Calu3 (cell line): ENCODE data around the gene SLC6A2. TPM values are rescaled to one million over a fixed set of nuclear protein-coding genes. Genes with fewer than 3 reads are reported as not detected.

Source experiments
- BruUV-seq: library from RNA; stranded (reverse); fragments of 400-500 nt; replicated peaks from 2 replicates; lab custom pipeline; 2021; lab: Mats Ljungman, UMichigan
- CTCF ChIA-PET: fragments of 300-600 bp; sonication (Branson Sonifier 250); formaldehyde crosslinking; loops from one replicate; lab custom pipeline; 2022; ENCODE audit warnings: antibody characterized with exemption; lab: Charles Lee
- DNase-seq: peaks from one replicate; pipeline ENCODE4 v3.0.0; 2022
- H3K27ac Mint-ChIP-seq: one replicate; pipeline ENCODE4 v1.8.0; 2022; ENCODE audit warnings: mixed read lengths; ENCODE audit not compliant: unreplicated experiment
- H3K27me3 Mint-ChIP-seq: one replicate; pipeline ENCODE4 v1.8.0; 2022; ENCODE audit warnings: mixed read lengths; ENCODE audit not compliant: unreplicated experiment
- H3K36me3 Mint-ChIP-seq: one replicate; pipeline ENCODE4 v1.8.0; 2022; ENCODE audit warnings: mild to moderate bottlenecking, moderate library complexity, mixed read lengths; ENCODE audit not compliant: insufficient read depth, unreplicated experiment
- H3K4me1 Mint-ChIP-seq: one replicate; pipeline ENCODE4 v1.8.0; 2022; ENCODE audit warnings: mild to moderate bottlenecking, low read depth, mixed read lengths; ENCODE audit not compliant: unreplicated experiment
- H3K4me3 Mint-ChIP-seq: one replicate; pipeline ENCODE4 v1.8.0; 2022; ENCODE audit warnings: mild to moderate bottlenecking, low read depth, moderate library complexity, mixed read lengths; ENCODE audit not compliant: unreplicated experiment
- H3K9me3 Mint-ChIP-seq: one replicate; pipeline ENCODE4 v1.8.0; 2022; ENCODE audit warnings: low read depth, mixed read lengths; ENCODE audit not compliant: unreplicated experiment
- intact Hi-C: fragments of 100-400 bp; cut with micrococcal nuclease; formaldehyde crosslinking; loops from one replicate; pipeline ENCODE4 v1.10.0; 2022; ENCODE audit not compliant: unreplicated experiment
- total RNA-seq: library from RNA; stranded (reverse); gene quantifications from 2 replicates; pipeline ENCODE4 v1.2.3, GENCODE V29; 2022
- TF ChIP-seq, protein P1 (sequence below): fragments of 200-600 bp; IDR thresholded peaks from one replicate; pipeline ENCODE4 v1.8.0; 2022; ENCODE audit warnings: antibody characterized with exemption; ENCODE audit not compliant: unreplicated experiment

The SLC6A2 gene
- total RNA-seq, 1 experiment from 2014 or later = not detected

- TF ChIP-seq, protein P1, sequence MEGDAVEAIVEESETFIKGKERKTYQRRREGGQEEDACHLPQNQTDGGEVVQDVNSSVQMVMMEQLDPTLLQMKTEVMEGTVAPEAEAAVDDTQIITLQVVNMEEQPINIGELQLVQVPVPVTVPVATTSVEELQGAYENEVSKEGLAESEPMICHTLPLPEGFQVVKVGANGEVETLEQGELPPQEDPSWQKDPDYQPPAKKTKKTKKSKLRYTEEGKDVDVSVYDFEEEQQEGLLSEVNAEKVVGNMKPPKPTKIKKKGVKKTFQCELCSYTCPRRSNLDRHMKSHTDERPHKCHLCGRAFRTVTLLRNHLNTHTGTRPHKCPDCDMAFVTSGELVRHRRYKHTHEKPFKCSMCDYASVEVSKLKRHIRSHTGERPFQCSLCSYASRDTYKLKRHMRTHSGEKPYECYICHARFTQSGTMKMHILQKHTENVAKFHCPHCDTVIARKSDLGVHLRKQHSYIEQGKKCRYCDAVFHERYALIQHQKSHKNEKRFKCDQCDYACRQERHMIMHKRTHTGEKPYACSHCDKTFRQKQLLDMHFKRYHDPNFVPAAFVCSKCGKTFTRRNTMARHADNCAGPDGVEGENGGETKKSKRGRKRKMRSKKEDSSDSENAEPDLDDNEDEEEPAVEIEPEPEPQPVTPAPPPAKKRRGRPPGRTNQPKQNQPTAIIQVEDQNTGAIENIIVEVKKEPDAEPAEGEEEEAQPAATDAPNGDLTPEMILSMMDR = no peak
- no TSS peak for BruUV-seq
- Mint-ChIP-seq H3K36me3 (no peaks in the 10 kb centered on the region), H3K4me1 (no peaks in the 10 kb centered on the region), H3K27ac (no peak overlapping the region), H3K9me3 (no peaks in the 10 kb centered on the region), H3K4me3 (no peak overlapping the region), H3K27me3 (peaks cover 65% of the 10 kb centered on the region)
- intact Hi-C loops = loop anchor here (10.0 kb wide), 1 partner anchor 177 kb away; no protein-coding TSS in a partner anchor
- CTCF ChIA-PET = interaction anchor here (1.0 kb wide), 1 partner anchor 140 kb away, joined by 3 read pairs; no protein-coding TSS in a partner anchor
- DNase-seq = no peak
These were observed 14.2 kb upstream of the SLC6A2 start for GRCh38 chr16:55641430-55642056.

- Mint-ChIP-seq H3K27me3 (peaks cover 65% of the 10 kb centered on the region), H3K4me1 (no peaks in the 10 kb centered on the region), H3K36me3 (no peaks in the 10 kb centered on the region), H3K9me3 (no peaks in the 10 kb centered on the region), H3K4me3 (no peak overlapping the region), H3K27ac (no peak overlapping the region)
- no peak for DNase-seq
- BruUV-seq = no TSS peak
- TF ChIP-seq, protein P1 = no peak
- intact Hi-C loops = loop anchor here (10.0 kb wide), 1 partner anchor 178 kb away; no protein-coding TSS in a partner anchor
- CTCF ChIA-PET = no interaction called here
These were observed 13.2 kb upstream of the SLC6A2 start for GRCh38 chr16:55642611-55643010.

- intact Hi-C loops = loop anchor here (10.0 kb wide), 1 partner anchor 179 kb away; no protein-coding TSS in a partner anchor
- Mint-ChIP-seq H3K9me3 (no peaks in the 10 kb centered on the region), H3K27ac (no peak overlapping the region), H3K4me1 (no peaks in the 10 kb centered on the region), H3K27me3 (peaks cover 65% of the 10 kb centered on the region), H3K36me3 (no peaks in the 10 kb centered on the region), H3K4me3 (no peak overlapping the region)
- CTCF ChIA-PET = no interaction called here
- TF ChIP-seq, protein P1 = no peak
- no TSS peak for BruUV-seq
- no peak for DNase-seq
These were observed 12.4 kb upstream of the SLC6A2 start for GRCh38 chr16:55643161-55643970.

DNA sequence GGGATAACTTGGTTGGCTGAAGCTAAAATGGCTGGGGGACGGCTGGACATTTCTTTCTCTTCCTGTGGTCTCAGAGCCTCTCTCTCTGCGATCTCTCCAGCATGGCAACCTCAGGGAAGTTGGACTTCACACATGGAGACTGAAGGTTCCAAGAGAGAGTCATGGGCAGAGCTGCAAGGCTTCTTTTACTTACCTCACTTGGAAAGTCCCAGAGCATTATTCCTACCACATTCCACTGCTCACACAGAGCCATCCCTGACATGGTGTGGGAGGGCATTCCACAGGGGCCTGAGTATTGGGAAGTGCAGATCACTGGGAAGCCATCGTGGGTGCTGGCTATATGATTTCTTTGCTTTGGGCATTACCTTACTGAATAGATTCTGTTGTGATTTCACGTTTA is 9.8 kb upstream of the SLC6A2 start:
- CTCF ChIA-PET = interaction anchor here (0.6 kb wide), 1 partner anchor 187 kb away, joined by 3 read pairs; the partner anchor contains the start of gene CES1
- intact Hi-C loops = loop anchor here (5.0 to 10.0 kb wide), 2 partner anchors 56 to 181 kb away; no protein-coding TSS in a partner anchor
- no peaks in the 10 kb centered on the region for H3K36me3 Mint-ChIP-seq

More for the DNA sequence above, 9.8 kb upstream of the SLC6A2 start:
- H3K4me3 Mint-ChIP-seq = no peak overlapping the region
- TF ChIP-seq, protein P1 = no peak
- no TSS peak for BruUV-seq
- H3K9me3 Mint-ChIP-seq = no peaks in the 10 kb centered on the region
- no peak overlapping the region for H3K27ac Mint-ChIP-seq
- peaks cover 57% of the 10 kb centered on the region for H3K27me3 Mint-ChIP-seq
- no peaks in the 10 kb centered on the region for H3K4me1 Mint-ChIP-seq
- DNase-seq = no peak
